Endothelial cell of umbilical vein (primary cell): Measurements from ENCODE around the gene CLN6. TPM values are rescaled to one million over a fixed set of nuclear protein-coding genes. Genes with fewer than 3 reads are reported as not detected.

ENCODE experiments used
- BruUV-seq: library from RNA; stranded (reverse); fragments of 400-500 nt; replicated peaks from 2 replicates; lab custom pipeline; 2021; lab: Mats Ljungman, UMichigan
- CTCF ChIA-PET: fragments of 300-600, 350-600 bp; sonication (Branson Sonifier 250); formaldehyde crosslinking; loops from one replicate; lab custom pipeline; 2021; ENCODE audit warnings: antibody characterized with exemption, inconsistent platforms; lab: Charles Lee
- POLR2A ChIA-PET: fragments of 300-600, 350-600 bp; sonication (Branson Sonifier 250); formaldehyde crosslinking; loops from one replicate; lab custom pipeline; 2021; ENCODE audit warnings: antibody characterized with exemption, inconsistent platforms; lab: Charles Lee
- DNase-seq: peaks from one replicate; pipeline ENCODE4 v3.0.0-alpha.2; 2011; ENCODE audit warnings: low read depth, low spot score
- FAIRE-seq: peaks from 2 replicates; lab custom pipeline; 2011; peaks lifted over from hg19 to GRCh38; lab: Jason Lieb, UNC
- H2AFZ ChIP-seq: 2 replicates; pipeline ENCODE4 v1.6.0; 2012; ENCODE audit warnings: low read depth, low read length, control low read depth, inconsistent platforms
- H3K27ac ChIP-seq: 2 replicates; pipeline ENCODE4 v1.5.1; 2011; ENCODE audit warnings: low read depth, mild to moderate bottlenecking, control low read depth, low read length, moderate library complexity; ENCODE audit not compliant: insufficient read depth
- H3K27me3 ChIP-seq, 2 experiments: 2 replicates each; pipeline versions ENCODE4 v1.6.0 to v1.6.1; 2011; ENCODE audit warnings: low read length in 2 of 2, mixed read lengths in 1 of 2; ENCODE audit not compliant: control insufficient read depth in 2 of 2, insufficient read depth in 2 of 2
- H3K36me3 ChIP-seq, 2 experiments: 2 replicates in 1 of 2; 3 replicates in 1 of 2; pipeline ENCODE4 v1.5.1; 2011; ENCODE audit warnings: low read length in 2 of 2, mild to moderate bottlenecking in 1 of 2, moderate library complexity in 1 of 2; ENCODE audit not compliant: control insufficient read depth in 2 of 2, insufficient read depth in 2 of 2; ENCODE audit errors: extremely low read depth in 1 of 2
- H3K4me1 ChIP-seq: 3 replicates; pipeline ENCODE4 v1.5.1; 2011; ENCODE audit warnings: mild to moderate bottlenecking, low read length; ENCODE audit not compliant: control insufficient read depth, insufficient read depth; ENCODE audit errors: extremely low read depth
- H3K4me2 ChIP-seq: 2 replicates; pipeline ENCODE4 v1.6.1; 2011; ENCODE audit warnings: low read length, control low read depth, mixed read lengths; ENCODE audit not compliant: insufficient read depth
- H3K4me3 ChIP-seq, 3 experiments: fragments of 200-600 bp in 1 of 3; sonication (generic), shearing (Covaris generic) in 1 of 3; replicated peaks in 1 of 3; 2 replicates each; pipeline ENCODE4 v1.5.1; 2011 to 2016; ENCODE audit warnings: control low read depth in 3 of 3, low read length in 3 of 3, mild to moderate bottlenecking in 2 of 3, inconsistent platforms in 1 of 3, low read depth in 1 of 3, moderate library complexity in 1 of 3; ENCODE audit not compliant: insufficient read depth in 1 of 3
- H3K79me2 ChIP-seq: 2 replicates; pipeline ENCODE4 v1.6.0; 2012; ENCODE audit warnings: low read length, inconsistent platforms; ENCODE audit not compliant: control insufficient read depth, insufficient read depth
- H3K9ac ChIP-seq: replicated peaks from 2 replicates; pipeline ENCODE3; 2011; ENCODE audit warnings: low read length, control low read depth; ENCODE audit not compliant: insufficient read depth; ENCODE audit errors: extremely low read depth
- H3K9me1 ChIP-seq: replicated peaks from 3 replicates; pipeline ENCODE4 v1.6.0; 2011; ENCODE audit warnings: mild to moderate bottlenecking, low read length; ENCODE audit not compliant: control insufficient read depth, insufficient read depth; ENCODE audit errors: extremely low read depth
- H3K9me3 ChIP-seq: replicated peaks from 2 replicates; pipeline ENCODE4 v1.5.1; 2012; ENCODE audit warnings: low read length, inconsistent platforms; ENCODE audit not compliant: control insufficient read depth, insufficient read depth
- H4K20me1 ChIP-seq: replicated peaks from 2 replicates; pipeline ENCODE3; 2011; ENCODE audit warnings: mild to moderate bottlenecking, low read length; ENCODE audit not compliant: control insufficient read depth, insufficient read depth; ENCODE audit errors: extremely low read depth
- EZH2 ChIP-seq: IDR thresholded peaks from 2 replicates; pipeline ENCODE4 v1.6.1; 2012; ENCODE audit warnings: borderline replicate concordance, low read depth, mild to moderate bottlenecking, moderate library complexity, low read length, inconsistent platforms; ENCODE audit not compliant: severe bottlenecking
- FOS ChIP-seq: IDR thresholded peaks from 2 replicates; pipeline ENCODE4 v1.6.1; 2011; ENCODE audit warnings: mild to moderate bottlenecking, low read length, moderate library complexity, borderline replicate concordance; ENCODE audit not compliant: insufficient read depth
- GATA2 ChIP-seq: IDR thresholded peaks from 2 replicates; pipeline ENCODE4 v1.7.0; 2011; ENCODE audit warnings: low read depth, mild to moderate bottlenecking, moderate library complexity, mixed read lengths, low read length; ENCODE audit not compliant: insufficient read length, insufficient read depth
- JUN ChIP-seq: IDR thresholded peaks from 2 replicates; pipeline ENCODE4 v1.6.1; 2011; ENCODE audit warnings: borderline replicate concordance, low read depth; ENCODE audit not compliant: insufficient read length, insufficient read depth
- MYC ChIP-seq: IDR thresholded peaks from one replicate; pipeline ENCODE4 v1.6.1; 2011; ENCODE audit warnings: mild to moderate bottlenecking, low read depth, low read length
- POLR2A ChIP-seq: IDR thresholded peaks from 2 replicates; pipeline ENCODE4 v1.6.1; 2012; ENCODE audit warnings: low read depth, mild to moderate bottlenecking, control low read depth, low read length
- POLR2AphosphoS5 ChIP-seq: IDR thresholded peaks from 2 replicates; pipeline ENCODE4 v1.6.1; 2012; ENCODE audit warnings: low read depth, mild to moderate bottlenecking, control low read depth, low read length, moderate library complexity; ENCODE audit not compliant: insufficient read depth
- dilution Hi-C: fragments of 300-500 bp; cut with MboI; formaldehyde crosslinking; loops from one replicate; pipeline ENCODE4 v1.15.0; 2019; ENCODE audit warnings: low sequenced_read_pairs; ENCODE audit not compliant: extremely low pct_ligation_motif_present
- intact Hi-C: fragments of 100-400 bp; cut with micrococcal nuclease; formaldehyde crosslinking; loops from one replicate; pipeline ENCODE4 v1.10.0; 2022
- polyA plus RNA-seq, 4 experiments: library from polyadenylated mRNA; depleted of rRNA in 3 of 4; stranded (reverse) in 3 of 4; unstranded in 1 of 4; fragments of >200 nt; gene quantifications; 2 replicates each; pipeline versions ENCODE4 v1.2.1 to v1.2.3, GENCODE V29; 2011 to 2012; ENCODE audit warnings: missing spikeins in 1 of 4
- total RNA-seq: library from RNA; stranded (reverse); gene quantifications from 2 replicates; pipeline ENCODE4 v1.2.3, GENCODE V29; 2021
- TF ChIP-seq, protein P1 (sequence below), 2 donors: IDR thresholded peaks; 1 replicate in 1 of 2; 2 replicates in 1 of 2; pipeline ENCODE4 v1.5.1; 2011; ENCODE audit warnings: low read length in 2 of 2, mild to moderate bottlenecking in 2 of 2, moderate library complexity in 2 of 2, control low read depth in 1 of 2, inconsistent platforms in 1 of 2, low read depth in 1 of 2; ENCODE audit not compliant: insufficient read depth in 1 of 2; ENCODE audit errors: extremely low read depth in 1 of 2
- TF ChIP-seq, protein P2 (sequence below): IDR thresholded peaks from 2 replicates; pipeline ENCODE4 v1.6.1; 2011; ENCODE audit not compliant: insufficient read depth, insufficient read length

Gene CLN6
- total and polyA plus RNA-seq, 2 donors (not counting 3 experiments of a cell fraction or from before 2014, with no cell fraction given): 53.9 to 75.5 TPM

DNA sequence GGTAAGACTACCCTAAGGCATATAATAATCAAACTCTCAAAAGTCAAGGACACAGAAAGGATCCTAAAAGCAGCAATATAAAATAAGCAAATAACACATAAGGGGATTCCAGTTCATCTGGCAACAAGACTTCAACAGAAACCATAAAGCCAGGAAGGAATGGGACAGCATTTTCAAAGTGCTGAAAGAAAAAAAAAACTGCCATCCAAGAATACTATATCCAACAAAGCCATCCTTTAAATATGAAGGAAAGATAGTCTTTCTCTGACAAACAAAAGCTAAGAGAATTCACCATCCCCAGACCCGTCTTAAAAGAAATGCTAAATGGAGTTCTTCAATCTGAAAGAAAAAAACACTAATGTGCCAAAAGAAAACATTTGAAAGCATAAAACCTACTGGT, 14.7 kb upstream of the CLN6 start:
- H3K27me3 ChIP-seq: peaks cover 0 to 2% of the 10 kb centered on the region in 2 experiments
- no peak for TF ChIP-seq EZH2
- no peak for TF ChIP-seq FOS
- TF ChIP-seq MYC: no peak
- TF ChIP-seq, protein P1, sequence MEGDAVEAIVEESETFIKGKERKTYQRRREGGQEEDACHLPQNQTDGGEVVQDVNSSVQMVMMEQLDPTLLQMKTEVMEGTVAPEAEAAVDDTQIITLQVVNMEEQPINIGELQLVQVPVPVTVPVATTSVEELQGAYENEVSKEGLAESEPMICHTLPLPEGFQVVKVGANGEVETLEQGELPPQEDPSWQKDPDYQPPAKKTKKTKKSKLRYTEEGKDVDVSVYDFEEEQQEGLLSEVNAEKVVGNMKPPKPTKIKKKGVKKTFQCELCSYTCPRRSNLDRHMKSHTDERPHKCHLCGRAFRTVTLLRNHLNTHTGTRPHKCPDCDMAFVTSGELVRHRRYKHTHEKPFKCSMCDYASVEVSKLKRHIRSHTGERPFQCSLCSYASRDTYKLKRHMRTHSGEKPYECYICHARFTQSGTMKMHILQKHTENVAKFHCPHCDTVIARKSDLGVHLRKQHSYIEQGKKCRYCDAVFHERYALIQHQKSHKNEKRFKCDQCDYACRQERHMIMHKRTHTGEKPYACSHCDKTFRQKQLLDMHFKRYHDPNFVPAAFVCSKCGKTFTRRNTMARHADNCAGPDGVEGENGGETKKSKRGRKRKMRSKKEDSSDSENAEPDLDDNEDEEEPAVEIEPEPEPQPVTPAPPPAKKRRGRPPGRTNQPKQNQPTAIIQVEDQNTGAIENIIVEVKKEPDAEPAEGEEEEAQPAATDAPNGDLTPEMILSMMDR (IDR thresholded peaks at IDR 0.05; ENCODE audit: extremely low read depth in 1 of 2, insufficient read depth in 1 of 2, low read depth in 1 of 2, low read length in 2 of 2): no peak
- TF ChIP-seq POLR2AphosphoS5: no peak
- TF ChIP-seq JUN: no peak
- no peak for TF ChIP-seq GATA2
- no peak for TF ChIP-seq POLR2A
- TF ChIP-seq, protein P2, sequence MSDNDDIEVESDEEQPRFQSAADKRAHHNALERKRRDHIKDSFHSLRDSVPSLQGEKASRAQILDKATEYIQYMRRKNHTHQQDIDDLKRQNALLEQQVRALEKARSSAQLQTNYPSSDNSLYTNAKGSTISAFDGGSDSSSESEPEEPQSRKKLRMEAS: no peak
- FAIRE-seq (no peak), DNase-seq (no peak)
- H2AFZ ChIP-seq: no peak overlapping the region
- H3K27ac ChIP-seq: no peak overlapping the region
- no peak overlapping the region for H3K4me2 ChIP-seq
- ChIA-PET POLR2A (interaction anchor here (0.7 kb wide), 1 partner anchor 90 kb away, joined by 5 read pairs; no protein-coding TSS in a partner anchor), CTCF (interaction anchor here (1.0 to 1.5 kb wide), 2 partner anchors 9 kb away, joined by 3 to 6 read pairs; no protein-coding TSS in a partner anchor)
- BruUV-seq: no TSS peak
- no peaks in the 10 kb centered on the region for H3K79me2 ChIP-seq
- H3K4me3 ChIP-seq: no peak overlapping the region
- H4K20me1 ChIP-seq: no peaks in the 10 kb centered on the region
- H3K9me3 ChIP-seq: no peaks in the 10 kb centered on the region
- no peaks in the 10 kb centered on the region for H3K9me1 ChIP-seq
- H3K36me3 ChIP-seq: no peaks in the 10 kb centered on the region
- H3K9ac ChIP-seq: no peak overlapping the region
- intact Hi-C loops (no loop called here), dilution Hi-C loops (no loop called here)
- H3K4me1 ChIP-seq: no peaks in the 10 kb centered on the region
